Activated CD4-positive, CD25-positive, alpha-beta regulatory T cell (primary cell): ENCODE measurements around the gene MED22.

Experiments used
- DNase-seq, 4 experiments: peaks; one replicate each; lab custom pipeline; 2025; lab: John Stamatoyannopoulos, UW

The MED22 gene

GRCh38 chr9:133355881-133356357 is 8.0 kb upstream of the MED22 start:
- DNase-seq = no peak

GRCh38 chr9:133354766-133355165 is 6.8 kb upstream of the MED22 start:
- no peak for DNase-seq

- DNase-seq = no peak
These were observed 5.6 kb upstream of the MED22 start for GRCh38 chr9:133353548-133353947.

- DNase-seq = no peak
These were observed 4.9 kb upstream of the MED22 start for GRCh38 chr9:133352635-133353340.

GRCh38 chr9:133351908-133352634 is 4.1 kb upstream of the MED22 start:
- DNase-seq = no peak

- DNase-seq = no peak
These were observed 3.6 kb upstream of the MED22 start for GRCh38 chr9:133351526-133351907.

GRCh38 chr9:133349965-133350616 is 2.2 kb upstream of the MED22 start:
- DNase-seq = no peak

GRCh38 chr9:133348718-133349573 is 1.0 kb upstream of the MED22 start:
- no peak for DNase-seq

- no peak for DNase-seq
These were observed 381 bp downstream of the MED22 start for GRCh38 chr9:133347515-133347984.

GRCh38 chr9:133346021-133346785 is 1.7 kb downstream of the MED22 start:
- DNase-seq = no peak

GRCh38 chr9:133345596-133345995 is 2.3 kb downstream of the MED22 start:
- DNase-seq = no peak

- no peak for DNase-seq
These were observed 3.0 kb downstream of the MED22 start for GRCh38 chr9:133344979-133345378.

GRCh38 chr9:133344071-133344470 is 3.9 kb downstream of the MED22 start:
- no peak for DNase-seq

GRCh38 chr9:133342570-133342969 is 5.4 kb downstream of the MED22 start:
- DNase-seq = no peak

- DNase-seq = no peak
These were observed 5.9 kb downstream of the MED22 start for GRCh38 chr9:133342069-133342406.

GRCh38 chr9:133341369-133342068 is 6.4 kb downstream of the MED22 start:
- no peak for DNase-seq

GRCh38 chr9:133340916-133341315 is 7.0 kb downstream of the MED22 start:
- no peak for DNase-seq

GRCh38 chr9:133340256-133340655 is 7.7 kb downstream of the MED22 start:
- DNase-seq = no peak

- no peak for DNase-seq
These were observed 8.3 kb downstream of the MED22 start for GRCh38 chr9:133339641-133340040.
